ENCODE results near the gene DCP2.

GRCh38 chr5:113031557-113031956 lies 55.0 kb downstream of the DCP2 start:
- TF ChIP-seq HOXA7 (CRISPR knock-in tag; IDR thresholded peaks at IDR 0.05; ENCODE audit: borderline replicate concordance), result no peak
- TF ChIP-seq ZBTB17 (tag by site-specific recombination; IDR thresholded peaks at IDR 0.05), result no peak
- TF ChIP-seq BCL11A (tag by site-specific recombination; IDR thresholded peaks at IDR 0.05; ENCODE audit: low read depth), result no peak
- no peak for TF ChIP-seq ZNF777 (tag by site-specific recombination; IDR thresholded peaks at IDR 0.05; ENCODE audit: borderline replicate concordance)
- no peak for TF ChIP-seq ZNF561 (tag by site-specific recombination; IDR thresholded peaks at IDR 0.05; ENCODE audit: borderline replicate concordance)
- TF ChIP-seq PBX3 (CRISPR knock-in tag; IDR thresholded peaks at IDR 0.05), result no peak
- TF ChIP-seq KLF9 (tag by site-specific recombination; IDR thresholded peaks at IDR 0.05; ENCODE audit: low read depth), result no peak

Measured in HEK293 (cell line).